ENCODE results near the gene BICD1. TPM values are rescaled to one million over a fixed set of nuclear protein-coding genes. Genes with fewer than 3 reads are reported as not detected.
A peak's percentile ranks its signal among the peaks of the same experiment; 100 is the strongest.
"Not testable (repeated sequence)": the region's sequence is repeated elsewhere in the genome, so short reads cannot be mapped to it uniquely, and the experiment has no call there.

The BICD1 gene
- total and polyA plus RNA-seq, 2 experiments from 2014 or later: 59.3 to 83.6 TPM

- DNase-seq (ENCODE audit: low spot score): peak; percentile 32
- no peaks in the 10 kb centered on the region; the same call in 2 of the 3 replicates for H3K9me3 Mint-ChIP-seq
- H3K36me3 Mint-ChIP-seq (ENCODE audit: low read depth): peaks cover 12% of the 10 kb centered on the region; the same call in 2 of the 3 replicates
- H3K4me3 Mint-ChIP-seq: no peak overlapping the region
- peaks cover 5% of the 10 kb centered on the region for H3K27me3 Mint-ChIP-seq (ENCODE audit: insufficient read depth, low read depth, poor library complexity)
- TF ChIP-seq STAT1 (IDR thresholded peaks at IDR 0.05; ENCODE audit: unreplicated experiment) (no peak), NANOG (IDR thresholded peaks at IDR 0.05; ENCODE audit: borderline replicate concordance) (no peak), JUNB (IDR thresholded peaks at IDR 0.05; ENCODE audit: unreplicated experiment) (no peak), ZNF331 (CRISPR knock-in tag; IDR thresholded peaks at IDR 0.05; ENCODE audit: low read depth) (no peak), EZH2phosphoT487 (IDR thresholded peaks at IDR 0.05; ENCODE audit: unreplicated experiment) (no peak), EZH2 (IDR thresholded peaks at IDR 0.05; ENCODE audit: low read depth, unreplicated experiment) (no peak), CREB1 (CRISPR knock-in tag; IDR thresholded peaks at IDR 0.05; ENCODE audit: low read depth) (no peak), REST (IDR thresholded peaks at IDR 0.05; ENCODE audit: unreplicated experiment) (no peak), POLR2AphosphoS5 (IDR thresholded peaks at IDR 0.05; ENCODE audit: low read depth) (no peak), ETS1 (IDR thresholded peaks at IDR 0.05) (no peak), CTCF (conservative IDR thresholded peaks at IDR 0.05; ENCODE audit: low read depth in 2 of 2) (no peak)
- H3K4me1 Mint-ChIP-seq: no peaks in the 10 kb centered on the region; the same call in 2 of the 3 replicates
- H3K27ac Mint-ChIP-seq: no peak overlapping the region
- H3K79me2 ChIP-seq (replicated peaks; ENCODE audit: insufficient read depth): peaks cover 61% of the 10 kb centered on the region
- H2AFZ ChIP-seq: no peak overlapping the region
- H3K9me2 ChIP-seq (ENCODE audit: insufficient read depth): peaks cover 12% of the 10 kb centered on the region
- no peaks in the 10 kb centered on the region for H3K27me3 ChIP-seq (ENCODE audit: insufficient read depth)
- no peak overlapping the region for H3K4me2 ChIP-seq
- H3F3A ChIP-seq (replicated peaks; ENCODE audit: low read depth): peaks cover 6% of the 10 kb centered on the region; the same call in 1 of the 2 replicates
- no peak overlapping the region for H3K27ac ChIP-seq (ENCODE audit: low read depth)
- no peak overlapping the region for H3K4me3 ChIP-seq
- peaks cover 8% of the 10 kb centered on the region; the same call in 1 of the 2 replicates for H3K4me1 ChIP-seq (ENCODE audit: insufficient read depth)
- peak; percentile 43 for ATAC-seq
- H3K36me3 ChIP-seq (ENCODE audit: insufficient read depth): no peaks in the 10 kb centered on the region
- H4K20me1 ChIP-seq (replicated peaks; ENCODE audit: insufficient read depth): no peaks in the 10 kb centered on the region; the same call in 1 of the 2 replicates
Measured at GRCh38 chr12:32230613-32230993, 124.0 kb downstream of the BICD1 start.

GRCh38 chr12:32231361-32231760, 124.7 kb downstream of the BICD1 start:
- not testable (repeated sequence) for H3K27ac ChIP-seq (ENCODE audit: low read depth); H3K4me2 ChIP-seq; H3K4me1 ChIP-seq (ENCODE audit: insufficient read depth); H3K27me3 ChIP-seq (ENCODE audit: insufficient read depth); H3K27me3 Mint-ChIP-seq (ENCODE audit: insufficient read depth, low read depth, poor library complexity); H3K4me1 Mint-ChIP-seq; H4K20me1 ChIP-seq (replicated peaks; ENCODE audit: insufficient read depth); H3K27ac Mint-ChIP-seq; DNase-seq (ENCODE audit: low spot score); H2AFZ ChIP-seq; H3F3A ChIP-seq (replicated peaks; ENCODE audit: low read depth); ATAC-seq; H3K4me3 Mint-ChIP-seq; H3K36me3 ChIP-seq (ENCODE audit: insufficient read depth); H3K4me3 ChIP-seq; H3K9me3 Mint-ChIP-seq
- Histone ChIP-seq H3K79me2 (replicated peaks; ENCODE audit: insufficient read depth) (peaks cover 63% of the 10 kb centered on the region), H3K9me2 (ENCODE audit: insufficient read depth) (peaks cover 12% of the 10 kb centered on the region)
- peaks cover 10% of the 10 kb centered on the region for H3K36me3 Mint-ChIP-seq (ENCODE audit: low read depth)
